Suprapubic skin (tissue), 3 donors: ENCODE results near the gene RAB22A.

ENCODE experiments used
- EP300 ChIP-seq: sonication (generic); formaldehyde crosslinking; IDR thresholded peaks from one replicate; pipeline ENCODE4 v1.6.1; 2017; ENCODE audit warnings: antibody characterized with exemption
- POLR2A ChIP-seq, 2 donors: fragments of 450-650 bp; IDR thresholded peaks; one replicate each; pipeline ENCODE4 v1.6.1; 2017; ENCODE audit warnings: antibody characterized with exemption in 2 of 2, mild to moderate bottlenecking in 2 of 2, moderate library complexity in 2 of 2
- TF ChIP-seq, protein P1 (sequence below), 2 donors: fragments of 200-600 bp in 1 of 2; fragments of 450-650 bp in 1 of 2; sonication (generic) in 1 of 2; IDR thresholded peaks; one replicate each; pipeline ENCODE4 v1.5.1; 2016 to 2019; ENCODE audit warnings: antibody characterized with exemption in 2 of 2, mild to moderate bottlenecking in 1 of 2, moderate library complexity in 1 of 2

- TF ChIP-seq POLR2A (IDR thresholded peaks at IDR 0.05): no peak
- TF ChIP-seq, protein P1, sequence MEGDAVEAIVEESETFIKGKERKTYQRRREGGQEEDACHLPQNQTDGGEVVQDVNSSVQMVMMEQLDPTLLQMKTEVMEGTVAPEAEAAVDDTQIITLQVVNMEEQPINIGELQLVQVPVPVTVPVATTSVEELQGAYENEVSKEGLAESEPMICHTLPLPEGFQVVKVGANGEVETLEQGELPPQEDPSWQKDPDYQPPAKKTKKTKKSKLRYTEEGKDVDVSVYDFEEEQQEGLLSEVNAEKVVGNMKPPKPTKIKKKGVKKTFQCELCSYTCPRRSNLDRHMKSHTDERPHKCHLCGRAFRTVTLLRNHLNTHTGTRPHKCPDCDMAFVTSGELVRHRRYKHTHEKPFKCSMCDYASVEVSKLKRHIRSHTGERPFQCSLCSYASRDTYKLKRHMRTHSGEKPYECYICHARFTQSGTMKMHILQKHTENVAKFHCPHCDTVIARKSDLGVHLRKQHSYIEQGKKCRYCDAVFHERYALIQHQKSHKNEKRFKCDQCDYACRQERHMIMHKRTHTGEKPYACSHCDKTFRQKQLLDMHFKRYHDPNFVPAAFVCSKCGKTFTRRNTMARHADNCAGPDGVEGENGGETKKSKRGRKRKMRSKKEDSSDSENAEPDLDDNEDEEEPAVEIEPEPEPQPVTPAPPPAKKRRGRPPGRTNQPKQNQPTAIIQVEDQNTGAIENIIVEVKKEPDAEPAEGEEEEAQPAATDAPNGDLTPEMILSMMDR (IDR thresholded peaks at IDR 0.05): no peak
- no peak for TF ChIP-seq EP300
These were observed 11.7 kb downstream of the RAB22A start for GRCh38 chr20:58321205-58321604.
